D341Med (cell line): ENCODE data around the gene LZIC.
A peak's percentile ranks its signal among the peaks of the same experiment; 100 is the strongest.
"Not testable (repeated sequence)": the region's sequence is repeated elsewhere in the genome, so short reads cannot be mapped to it uniquely, and the experiment has no call there.

ENCODE experiments used
- DNase-seq: peaks from one replicate; pipeline ENCODE4 v3.0.0; 2012; ENCODE audit warnings: low spot score

LZIC gene

GRCh38 chr1:9942939-9943788, at the start of gene LZIC, which contains the start of gene NMNAT1:
Gene LZIC, minus strand, starts transcription at chr1:9943391. Its CDS starts 6,772 bp downstream, at chr1:9936619.
Gene NMNAT1, plus strand, starts transcription at chr1:9943475. Its CDS starts 28,599 bp downstream, at chr1:9972074.
- peak; percentile 94 for DNase-seq

GRCh38 chr1:9992910-9993309, 49.7 kb upstream of the LZIC start:
- no peak for DNase-seq

- DNase-seq: no peak
Measured at GRCh38 chr1:9990944-9991343, 47.8 kb upstream of the LZIC start.

- DNase-seq: no peak
Measured at GRCh38 chr1:9989773-9990172, 46.6 kb upstream of the LZIC start.

- no peak for DNase-seq
Measured at GRCh38 chr1:9985001-9985400, 41.8 kb upstream of the LZIC start.

DNA sequence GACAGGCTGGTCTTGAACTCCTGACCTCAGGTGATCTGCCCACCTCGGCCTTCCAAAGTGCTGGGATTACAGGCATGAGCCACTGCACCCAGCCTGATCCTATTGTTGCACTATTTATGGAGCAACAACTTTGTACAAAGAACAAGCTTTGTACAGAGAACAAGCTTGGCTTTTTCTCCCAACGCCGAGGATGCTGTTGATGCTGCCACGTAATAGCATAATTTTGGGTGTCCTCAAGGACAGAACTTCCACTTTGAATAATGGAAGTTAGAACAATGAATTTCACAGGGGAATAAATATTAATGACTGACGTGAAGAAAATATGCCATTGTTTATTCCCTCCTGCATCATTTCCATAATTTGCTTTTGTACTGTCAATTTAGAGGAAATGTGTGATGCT, 41.1 kb upstream of the LZIC start:
- no peak for DNase-seq

DNA sequence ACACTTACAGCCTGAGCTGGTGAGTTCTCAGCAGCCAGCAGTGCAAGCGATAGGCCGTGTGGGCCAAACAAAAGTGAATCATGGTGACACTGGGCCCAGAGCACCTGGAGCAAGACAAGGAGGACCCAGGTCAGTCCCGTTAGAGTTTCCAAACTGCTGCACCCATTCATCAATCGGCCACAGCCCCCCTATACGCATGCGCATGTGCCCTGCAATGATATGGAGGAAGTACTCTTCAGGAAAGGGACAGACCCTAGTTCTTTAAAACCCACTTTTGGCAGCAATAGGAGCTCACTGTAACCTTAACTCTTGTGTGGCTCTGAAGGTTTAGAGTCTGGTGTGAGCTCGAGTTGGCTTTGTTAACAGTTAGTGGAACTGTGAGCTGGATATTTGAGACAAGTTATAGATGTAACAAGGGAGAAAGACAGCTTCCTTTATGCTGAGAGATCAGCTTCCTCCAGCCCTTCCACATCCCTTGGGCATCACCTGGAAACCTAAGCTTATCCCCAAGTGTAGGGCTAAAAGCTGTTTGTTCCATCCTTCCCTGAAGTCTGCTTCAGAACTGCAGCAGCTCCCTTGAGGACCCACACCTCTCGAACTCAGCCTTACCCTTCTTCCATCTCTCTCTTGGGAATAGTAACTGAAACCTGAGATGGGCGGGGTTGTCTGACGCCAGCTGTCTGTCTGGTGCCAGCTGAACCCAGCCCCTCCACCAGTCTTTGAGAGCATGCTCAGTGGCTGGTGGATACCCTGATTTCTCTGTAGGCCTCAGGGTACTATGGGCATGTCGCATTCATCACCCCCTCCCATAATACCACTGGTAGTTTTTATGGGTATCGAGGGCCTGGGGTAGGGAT, 17.7 kb upstream of the LZIC start:
- DNase-seq: peak; percentile 89

DNA sequence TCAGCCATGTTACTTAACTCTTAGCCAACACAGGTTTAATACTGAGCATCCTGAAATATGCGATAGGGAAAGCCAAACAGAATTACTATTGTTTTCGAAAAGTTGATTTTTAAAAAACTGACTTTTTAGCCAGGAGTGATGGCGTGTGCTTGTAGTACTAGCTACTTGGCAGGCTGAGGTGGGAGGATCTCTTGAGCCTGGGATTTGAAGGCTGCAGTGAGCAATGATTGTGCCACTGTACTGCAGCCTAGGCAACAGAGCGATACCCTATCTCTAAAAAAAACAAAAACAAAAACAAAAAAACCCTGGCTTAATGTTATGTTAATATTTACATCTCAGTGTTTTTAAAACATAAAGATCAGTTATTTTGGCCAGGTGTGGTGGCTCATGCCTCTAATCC, 16.8 kb upstream of the LZIC start:
- no peak for DNase-seq

DNA sequence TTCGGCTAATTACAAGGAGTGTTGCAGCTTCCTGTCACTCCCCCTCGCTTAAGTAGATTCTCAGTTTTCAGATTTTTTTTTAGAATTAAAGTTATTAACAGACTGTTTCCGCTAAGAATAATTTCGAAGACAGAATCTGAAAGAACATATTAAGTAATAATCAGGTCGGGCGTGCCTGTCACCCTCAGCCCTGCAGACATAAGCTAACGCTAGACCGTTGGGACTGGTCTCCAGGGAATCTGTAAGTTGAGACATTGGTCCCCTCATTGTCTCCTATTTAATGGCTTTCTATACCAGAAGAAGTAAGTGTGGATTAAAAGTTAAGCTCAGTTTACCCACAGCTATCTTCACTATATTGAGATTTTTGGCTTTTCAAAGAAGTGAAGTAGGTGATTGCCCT, 14.5 kb upstream of the LZIC start:
- DNase-seq: peak; percentile 36

GRCh38 chr1:9946315-9946714, 3.1 kb upstream of the LZIC start:
- no peak for DNase-seq

GRCh38 chr1:9942399-9942938, 722 bp downstream of the LZIC start:
- DNase-seq: peak; percentile 46

DNA sequence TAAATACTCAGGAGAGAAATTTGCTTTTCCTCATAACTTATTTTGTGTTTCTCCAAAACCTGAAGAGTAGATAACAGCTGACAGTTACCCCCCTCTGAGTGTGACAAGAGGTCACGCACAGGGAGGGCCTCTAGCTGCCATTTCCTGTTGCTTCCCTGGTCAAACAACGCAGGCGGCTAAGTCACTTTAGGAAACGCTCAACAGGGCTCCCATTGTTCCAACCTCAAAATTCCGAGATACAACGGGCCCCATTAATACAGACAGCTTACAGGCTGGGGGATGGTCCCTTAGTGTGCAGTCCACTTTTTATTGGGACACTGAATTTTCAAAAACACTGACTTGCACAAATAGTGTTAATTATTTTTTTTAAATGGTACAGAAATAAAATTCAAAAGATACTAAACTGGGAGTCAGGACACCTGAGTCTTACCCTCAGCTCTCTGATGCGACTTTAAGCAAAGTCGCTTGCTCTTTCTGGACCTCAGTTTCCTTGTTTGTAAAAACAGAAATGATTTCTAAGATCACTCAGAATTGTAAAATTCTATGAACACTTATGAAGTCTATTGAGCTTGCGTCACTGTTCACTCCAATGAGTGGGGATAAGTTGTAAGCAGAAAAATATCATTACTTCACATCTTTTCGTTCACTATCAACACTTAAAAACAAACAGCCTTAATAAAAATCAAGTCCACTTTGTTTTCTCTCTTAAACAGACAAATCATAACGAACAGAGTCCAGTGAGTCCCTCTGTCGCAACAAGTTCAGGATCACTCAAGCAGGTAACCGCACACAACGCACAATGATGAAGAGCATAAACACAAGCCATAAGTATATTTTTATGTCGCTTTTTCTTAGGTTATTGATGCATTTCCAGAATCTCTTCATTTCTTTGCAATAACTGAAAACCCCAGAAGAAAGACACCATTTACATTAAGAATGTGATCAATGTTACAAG, 13.5 kb downstream of the LZIC start:
- DNase-seq: no peak

GRCh38 chr1:9927259-9927658, 15.9 kb downstream of the LZIC start:
- DNase-seq: no peak

- DNase-seq: no peak
Measured at GRCh38 chr1:9922342-9922741, 20.8 kb downstream of the LZIC start.

DNA sequence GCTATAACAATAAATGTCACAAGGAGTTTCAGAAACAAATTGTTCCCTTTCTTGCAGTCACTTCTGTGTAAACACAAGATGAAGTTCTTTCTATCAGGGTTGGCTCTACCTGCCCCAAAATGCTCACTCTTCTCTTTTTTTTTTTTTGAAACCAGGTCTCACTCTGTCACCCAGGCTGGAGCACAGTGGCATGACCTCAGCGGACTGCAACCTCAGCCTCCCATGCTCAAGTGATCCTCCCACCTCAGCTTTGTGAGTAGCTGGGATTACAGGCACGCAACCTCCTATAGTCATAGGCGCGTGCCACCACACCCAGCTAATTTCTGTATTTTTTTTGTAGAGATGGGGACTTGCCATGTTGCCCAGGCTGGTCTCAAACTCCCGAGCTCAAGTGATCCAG, 22.6 kb downstream of the LZIC start:
- no peak for DNase-seq

- no peak for DNase-seq
Measured at GRCh38 chr1:9917901-9918300, 25.3 kb downstream of the LZIC start.

DNA sequence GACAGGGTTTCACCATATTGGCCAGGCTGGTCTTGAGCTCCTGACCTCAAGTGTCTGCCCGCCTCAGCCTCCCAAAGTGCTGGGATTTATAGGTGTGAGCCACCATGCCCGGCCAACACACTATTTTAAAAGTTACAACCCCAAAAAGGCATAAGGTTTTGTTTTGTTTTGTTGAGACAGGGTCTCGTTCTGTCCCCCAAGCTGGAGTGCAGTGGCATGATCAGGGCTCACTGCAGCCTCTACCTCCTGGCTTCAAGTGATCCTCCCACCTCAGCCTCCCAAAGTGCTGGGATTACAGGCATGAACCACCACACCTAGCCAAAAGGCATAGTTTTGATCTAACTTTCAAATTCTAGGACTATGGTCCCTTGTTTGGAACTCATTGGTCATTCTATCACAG, 25.7 kb downstream of the LZIC start:
- not testable (repeated sequence) for DNase-seq

GRCh38 chr1:9916452-9916851, 26.7 kb downstream of the LZIC start:
- DNase-seq: no peak

DNA sequence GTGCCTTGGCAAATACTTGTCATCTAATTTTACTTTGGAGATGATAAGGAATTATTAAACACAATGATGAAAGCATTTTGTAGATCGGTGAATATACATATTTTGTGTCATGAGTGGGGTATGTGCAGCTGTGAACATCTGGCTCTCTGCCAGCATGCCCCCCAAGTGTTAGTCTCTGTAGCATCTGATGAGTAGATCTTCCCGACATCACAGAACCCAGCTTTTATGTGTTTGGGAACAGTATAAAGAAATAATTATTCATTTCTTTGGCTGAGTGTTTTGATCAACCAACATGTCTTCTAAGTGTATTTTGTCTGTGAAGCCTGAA, 28.6 kb downstream of the LZIC start:
- no peak for DNase-seq

DNA sequence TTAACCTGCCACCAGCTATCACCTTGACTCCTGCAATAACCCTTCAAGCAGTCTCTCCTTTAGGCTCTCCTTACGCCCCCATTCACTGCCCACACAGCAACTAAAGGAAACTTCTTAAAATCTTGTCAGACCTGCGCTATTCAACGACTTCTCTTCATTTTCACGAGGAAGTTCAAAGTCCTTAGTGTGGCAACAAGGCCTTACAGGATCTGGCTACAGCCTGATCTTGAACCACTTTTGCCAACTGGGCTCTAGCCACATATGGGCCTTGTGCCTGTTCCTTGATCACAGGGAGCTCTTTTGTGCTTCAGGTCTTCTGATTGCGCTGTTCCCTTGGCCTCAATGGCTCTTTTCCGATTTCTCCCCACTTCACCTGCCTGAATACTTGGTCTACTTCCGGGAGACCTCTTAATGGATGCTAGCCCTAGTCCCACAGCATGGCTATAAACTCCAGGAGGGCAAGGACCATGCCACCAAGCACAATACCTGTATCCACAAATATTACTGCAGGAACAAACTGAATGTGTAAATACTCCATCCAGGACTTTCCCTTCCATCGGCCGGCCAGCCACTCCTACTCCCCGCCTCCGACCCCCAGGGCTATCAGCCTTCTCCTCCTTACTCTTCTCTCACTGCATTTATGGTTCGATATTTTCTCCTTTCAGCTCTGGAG, 30.8 kb downstream of the LZIC start:
- DNase-seq: no peak
